ENCODE results near the gene RBM11. TPM values are rescaled to one million over a fixed set of nuclear protein-coding genes. Genes with fewer than 3 reads are reported as not detected.
A peak's percentile ranks its signal among the peaks of the same experiment; 100 is the strongest.
"Not testable (repeated sequence)": the region's sequence is repeated elsewhere in the genome, so short reads cannot be mapped to it uniquely, and the experiment has no call there.

The RBM11 gene, protein sequence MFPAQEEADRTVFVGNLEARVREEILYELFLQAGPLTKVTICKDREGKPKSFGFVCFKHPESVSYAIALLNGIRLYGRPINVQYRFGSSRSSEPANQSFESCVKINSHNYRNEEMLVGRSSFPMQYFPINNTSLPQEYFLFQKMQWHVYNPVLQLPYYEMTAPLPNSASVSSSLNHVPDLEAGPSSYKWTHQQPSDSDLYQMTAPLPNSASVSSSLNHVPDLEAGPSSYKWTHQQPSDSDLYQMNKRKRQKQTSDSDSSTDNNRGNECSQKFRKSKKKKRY
- total RNA-seq (2014; rRNA removed; shearing (Covaris generic)) = not detected in 2 replicates

DNA sequence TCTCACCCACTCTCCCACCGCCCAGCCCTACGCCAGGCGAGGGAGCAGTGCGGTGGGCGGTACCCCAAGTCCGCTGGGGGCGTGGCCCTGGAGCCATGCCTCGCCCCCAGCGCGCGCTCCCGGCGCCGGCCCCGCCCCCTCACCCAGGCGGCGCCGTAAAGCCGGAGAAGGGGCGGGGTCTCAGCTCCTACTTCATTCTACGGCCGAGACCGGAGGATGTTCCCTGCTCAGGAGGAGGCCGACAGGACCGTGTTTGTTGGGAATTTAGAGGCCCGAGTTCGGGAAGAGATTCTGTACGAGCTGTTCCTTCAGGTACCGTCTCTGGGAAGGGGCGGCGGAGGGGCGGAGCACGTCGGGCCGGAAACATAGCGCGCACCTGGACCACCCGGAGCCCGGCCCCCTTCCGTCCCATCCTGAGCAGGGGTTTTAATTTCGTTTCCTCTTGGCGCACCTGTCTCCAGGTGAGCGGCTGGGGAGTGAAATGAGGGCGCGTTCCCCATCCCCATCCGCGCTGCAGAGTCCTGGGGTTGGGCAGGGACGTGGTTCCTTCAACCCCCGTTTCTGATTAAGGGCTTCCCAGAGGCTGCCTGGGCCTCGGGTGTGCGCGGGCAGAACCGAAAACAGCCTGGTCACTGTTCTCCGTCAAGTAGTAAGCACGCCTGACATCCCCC is at the start of gene RBM11:
Gene RBM11 (plus strand): TSS at position 187 of the 671 bp plus-strand sequence. CDS start 30 bp downstream, at position 217.
- no peak for DNase-seq (ENCODE audit: low spot score)

DNA sequence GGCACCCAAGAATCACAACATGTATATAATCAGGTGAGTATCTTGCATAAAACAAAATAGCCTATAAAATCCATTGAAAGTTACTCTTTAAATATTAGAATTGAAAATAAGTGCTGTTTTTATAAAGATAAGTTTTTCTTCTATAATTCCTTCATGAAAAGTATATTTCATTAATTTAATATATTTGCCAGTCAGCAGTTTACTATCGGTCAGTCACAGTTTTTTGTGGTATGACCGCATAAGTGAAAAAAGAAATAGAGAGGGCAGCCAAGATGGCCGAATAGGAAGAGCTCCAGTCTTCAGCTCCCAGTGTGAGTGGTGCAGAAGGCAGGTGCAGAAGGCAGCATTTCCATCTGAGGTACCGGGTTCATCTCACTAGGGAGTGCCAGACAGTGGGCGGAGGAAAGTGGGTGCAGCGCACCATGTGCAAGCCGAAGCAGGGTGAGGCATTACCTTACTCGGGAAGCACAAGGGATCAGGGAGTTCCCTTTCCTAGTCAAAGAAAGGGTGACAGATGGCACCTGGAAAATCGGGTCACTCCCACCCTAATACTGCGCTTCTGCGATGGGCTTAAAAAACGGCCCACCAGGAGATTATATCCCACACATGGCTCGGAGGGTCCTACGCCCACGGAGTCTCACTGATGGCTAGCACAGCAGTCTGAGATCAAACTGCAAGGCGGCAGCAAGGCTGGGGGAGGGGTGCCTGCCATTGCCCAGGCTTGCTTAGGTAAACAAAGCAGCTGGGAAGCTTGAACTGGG is 49.3 kb upstream of the RBM11 start:
- DNase-seq (ENCODE audit: low spot score) = not testable (repeated sequence)

GRCh38 chr21:14206222-14206621 is 9.7 kb upstream of the RBM11 start:
- DNase-seq (ENCODE audit: low spot score) = no peak

DNA sequence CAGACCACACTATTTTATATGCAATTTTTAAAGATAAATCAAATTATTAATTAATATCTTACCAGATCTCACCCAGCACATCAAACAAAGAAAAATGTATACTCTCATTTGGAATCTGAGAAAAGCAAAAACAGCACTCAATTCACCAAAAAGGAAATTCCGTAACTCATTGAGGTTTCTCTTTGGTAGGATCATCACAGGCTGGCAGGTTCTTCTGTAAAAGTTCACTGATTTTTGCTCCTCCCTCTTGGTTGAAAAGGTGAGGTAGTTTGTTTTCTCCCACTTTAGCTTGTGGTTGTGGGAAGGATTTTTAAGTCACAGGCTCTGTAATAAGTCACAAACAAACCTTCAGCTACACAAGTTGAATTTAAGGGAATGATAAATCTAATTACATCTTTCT is 5.2 kb upstream of the RBM11 start, which contains the start of gene LIPI:
Gene LIPI (minus strand): TSS at position 218 of the 400 bp plus-strand sequence. CDS start 110 bp downstream, at position 108.
- DNase-seq (ENCODE audit: low spot score) = no peak

DNA sequence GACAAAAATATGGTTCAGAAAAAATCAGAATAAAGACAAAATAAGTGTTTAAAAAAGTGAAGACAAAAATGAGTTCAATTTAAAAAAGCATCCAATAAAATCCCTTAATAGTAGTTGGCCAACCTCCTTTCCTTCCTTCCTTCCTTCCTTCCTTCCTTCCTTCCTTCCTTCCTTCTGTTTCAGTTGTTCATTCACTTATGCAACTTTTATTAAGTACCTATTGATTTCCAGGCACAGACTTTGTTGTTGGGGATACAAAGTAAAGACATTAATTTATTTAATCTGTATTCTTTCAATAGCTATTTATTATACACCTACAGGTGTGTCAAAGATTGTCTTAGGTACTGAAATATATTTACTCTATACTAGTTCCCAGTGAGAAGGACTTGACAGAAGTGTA is 2.8 kb upstream of the RBM11 start:
- DNase-seq (ENCODE audit: low spot score) = no peak

DNA sequence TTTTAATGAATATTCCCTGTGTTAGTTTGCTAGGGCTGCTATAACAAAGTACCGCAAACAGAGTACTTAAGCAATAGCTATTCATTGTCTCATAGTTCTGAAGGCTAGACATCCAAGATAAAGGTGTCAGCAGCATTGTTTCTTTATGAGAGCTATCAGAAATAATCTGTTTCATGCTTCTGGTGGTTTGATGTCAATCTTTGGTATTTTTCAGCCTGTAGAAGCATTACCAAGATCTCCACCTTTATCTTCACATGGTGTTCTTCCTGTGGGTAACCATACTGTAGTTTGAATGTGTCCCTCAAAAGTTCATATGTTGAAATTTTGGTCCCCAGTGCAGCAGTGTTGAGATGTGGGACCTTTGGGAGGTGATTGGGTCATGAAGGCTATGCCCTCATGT is 7.4 kb downstream of the RBM11 start:
- DNase-seq (ENCODE audit: low spot score) = no peak

DNA sequence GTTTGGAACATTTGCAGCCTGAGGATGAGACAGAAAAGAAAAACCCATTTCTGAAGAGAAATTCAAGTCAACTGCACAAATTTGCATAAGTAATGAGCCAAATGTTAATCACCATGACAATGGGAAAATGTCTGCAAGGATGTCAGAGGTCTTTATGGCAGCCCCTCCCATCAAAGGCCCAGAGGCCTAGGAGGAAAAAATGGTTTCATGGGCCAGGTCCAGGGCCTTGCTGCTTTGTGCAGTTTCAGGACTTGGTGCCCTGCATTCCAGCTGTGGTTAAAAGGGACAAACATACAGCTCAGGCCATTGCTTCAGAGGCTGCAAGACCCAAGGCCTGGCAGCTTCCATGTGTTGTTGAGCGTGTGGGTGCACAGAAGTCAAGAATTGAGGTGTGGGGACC is 13.4 kb downstream of the RBM11 start:
- no peak for DNase-seq (ENCODE audit: low spot score)

DNA sequence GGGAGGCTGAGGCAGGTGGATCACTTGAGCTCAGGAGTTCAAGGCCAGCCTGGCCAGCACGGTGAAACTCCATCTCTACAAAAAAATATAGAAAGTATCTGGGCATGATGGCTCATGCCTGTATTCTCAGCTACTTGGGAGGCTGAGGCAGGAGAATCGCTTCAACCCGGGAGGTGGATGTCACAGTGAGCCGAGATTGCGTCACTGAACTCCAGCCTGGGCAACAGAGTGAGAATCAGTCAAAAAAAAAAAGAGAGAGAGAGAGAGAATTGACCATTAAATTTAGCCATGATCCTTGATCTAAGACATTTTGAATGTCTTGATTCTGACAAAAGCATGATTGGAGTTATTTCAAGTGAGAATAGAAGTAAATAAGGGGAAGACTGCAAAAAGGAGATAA is 19.1 kb downstream of the RBM11 start:
- DNase-seq (ENCODE audit: low spot score) = no peak

- no peak for DNase-seq (ENCODE audit: low spot score)
Observed at GRCh38 chr21:14236180-14236579, 20.2 kb downstream of the RBM11 start.

DNA sequence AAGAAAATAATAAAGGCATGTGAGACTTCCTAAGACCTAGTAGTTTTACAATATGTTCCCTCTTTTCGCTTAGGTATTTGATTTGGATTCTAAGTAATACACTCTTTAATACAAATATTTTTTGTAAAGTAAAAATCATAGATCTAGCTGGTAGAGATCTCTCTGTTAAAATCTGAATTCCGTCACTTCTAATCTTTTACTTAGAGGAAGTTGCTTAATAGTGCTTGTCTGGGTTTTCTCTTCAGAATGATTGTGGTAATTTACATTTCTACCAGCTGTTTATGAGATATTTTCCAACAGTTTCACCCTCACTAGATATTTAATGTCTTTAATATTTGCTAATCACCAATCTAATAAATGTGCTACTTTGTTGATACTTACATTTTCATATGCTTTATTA is 23.3 kb downstream of the RBM11 start:
- DNase-seq (ENCODE audit: low spot score) = no peak

GRCh38 chr21:14241297-14241696 is 25.3 kb downstream of the RBM11 start:
- DNase-seq (ENCODE audit: low spot score) = no peak

DNA sequence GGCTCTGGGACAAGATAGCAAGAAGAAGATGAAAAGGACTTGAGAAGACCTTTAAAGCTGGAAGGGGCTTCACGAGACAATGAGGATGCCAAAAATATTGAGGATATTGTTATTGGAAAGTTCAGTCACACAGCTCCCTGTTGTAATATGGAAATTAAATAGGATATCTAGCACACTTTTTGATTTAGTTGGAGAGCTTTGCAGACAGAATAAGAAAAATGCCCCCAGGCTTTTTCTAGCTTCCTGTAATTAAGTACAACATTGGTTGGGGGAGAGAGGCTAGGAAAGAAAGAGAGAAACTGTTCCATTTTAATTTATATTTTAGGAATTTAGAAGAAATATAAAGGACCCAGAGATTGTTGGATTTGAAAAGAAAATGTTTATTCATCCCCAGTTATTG is 27.5 kb downstream of the RBM11 start:
- DNase-seq (ENCODE audit: low spot score) = no peak

DNA sequence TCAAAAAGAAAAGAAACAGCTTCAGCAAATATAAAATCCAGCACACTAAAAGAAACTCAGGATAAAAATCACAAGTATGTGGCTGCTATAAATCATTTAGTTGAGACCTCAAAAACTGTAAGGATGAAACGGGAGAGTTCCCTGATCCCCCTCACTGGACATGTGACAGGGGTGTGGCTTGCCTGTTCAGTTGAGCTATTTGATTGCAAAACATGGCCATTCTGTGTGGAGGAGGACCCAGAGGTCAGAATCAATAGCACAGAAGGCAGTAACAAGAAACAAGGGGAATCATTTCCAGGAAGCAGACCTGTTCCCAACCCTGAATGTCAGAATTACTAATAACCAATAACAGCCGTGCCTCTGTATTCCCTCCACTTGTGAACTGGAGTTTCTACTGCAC is 27.9 kb downstream of the RBM11 start:
- DNase-seq (ENCODE audit: low spot score) = no peak

DNA sequence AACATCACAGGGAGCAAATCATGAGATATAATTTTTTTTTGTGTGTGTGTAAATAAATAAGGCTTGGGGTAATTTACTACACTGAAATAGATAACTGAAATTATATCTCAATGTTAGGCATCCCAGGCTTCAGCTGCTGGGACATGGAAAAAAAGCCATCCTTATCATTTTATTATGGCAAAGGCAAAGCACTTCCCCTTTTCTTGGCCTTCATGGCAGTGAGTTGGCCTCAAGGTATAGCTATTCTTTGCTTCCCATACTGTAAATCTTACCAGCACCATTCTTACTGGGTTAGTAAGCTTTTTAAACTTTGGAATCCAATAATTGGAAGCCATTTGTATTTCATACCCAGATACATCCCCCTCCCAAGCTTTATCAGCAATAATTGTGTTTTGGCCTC is 29.0 kb downstream of the RBM11 start:
- DNase-seq (ENCODE audit: low spot score) = no peak

DNA sequence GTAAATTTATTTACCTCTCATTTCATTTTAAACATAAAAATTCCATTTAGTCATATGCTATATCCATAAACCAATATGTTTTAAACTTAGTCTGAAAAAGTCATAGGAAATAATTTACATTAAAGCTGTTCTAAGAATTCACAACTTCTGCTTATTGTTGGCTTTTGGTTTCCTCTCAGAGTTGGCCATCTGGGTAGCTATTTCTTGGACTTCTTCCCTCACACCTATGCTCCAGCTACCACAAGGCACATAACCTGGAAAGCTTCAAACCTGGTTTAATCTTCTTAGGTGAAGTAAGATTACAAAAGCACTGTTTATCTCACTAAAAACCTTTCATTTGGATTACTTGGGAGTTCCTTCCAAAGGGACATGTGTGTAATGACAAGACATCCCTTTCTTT is 29.8 kb downstream of the RBM11 start:
- DNase-seq (ENCODE audit: low spot score) = no peak

DNA sequence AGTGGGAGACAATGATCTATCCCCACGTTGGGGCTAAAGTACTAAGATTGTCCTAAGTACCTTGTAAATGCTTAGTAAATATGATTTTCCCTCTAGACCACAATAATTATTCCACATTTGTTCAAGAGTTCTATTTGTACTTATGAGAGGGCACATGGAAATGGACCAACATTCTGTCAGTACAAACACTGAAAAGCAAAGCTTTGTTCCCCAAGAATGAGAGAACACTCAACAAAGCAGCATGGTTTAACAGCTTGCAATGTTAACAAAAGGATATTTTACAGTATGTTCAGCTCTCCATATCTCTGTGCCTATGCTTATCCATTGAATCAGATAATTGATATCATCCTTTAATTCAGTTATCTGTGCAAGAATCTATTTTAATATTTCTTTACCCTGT is 35.4 kb downstream of the RBM11 start:
- no peak for DNase-seq (ENCODE audit: low spot score)

DNA sequence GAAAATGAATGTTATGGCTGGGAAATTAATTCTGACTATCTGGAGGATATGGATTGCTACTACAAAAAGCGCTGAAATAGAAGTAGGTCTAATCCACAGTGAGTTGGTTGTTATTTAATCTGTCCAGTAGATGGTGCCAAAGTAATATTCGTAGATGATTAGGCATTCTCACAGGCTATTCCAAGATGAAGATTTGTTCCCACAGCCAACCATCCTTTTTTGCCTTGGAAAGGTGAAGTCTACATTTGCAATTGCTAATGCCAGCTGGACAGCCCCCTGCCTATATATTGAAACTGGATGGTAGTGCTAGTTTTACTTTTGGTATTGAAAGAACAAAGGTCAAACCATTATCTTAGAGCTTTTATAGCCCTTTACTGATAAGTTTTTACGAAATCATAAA is 43.8 kb downstream of the RBM11 start:
- peak; percentile 70 for DNase-seq (ENCODE audit: low spot score)

DNA sequence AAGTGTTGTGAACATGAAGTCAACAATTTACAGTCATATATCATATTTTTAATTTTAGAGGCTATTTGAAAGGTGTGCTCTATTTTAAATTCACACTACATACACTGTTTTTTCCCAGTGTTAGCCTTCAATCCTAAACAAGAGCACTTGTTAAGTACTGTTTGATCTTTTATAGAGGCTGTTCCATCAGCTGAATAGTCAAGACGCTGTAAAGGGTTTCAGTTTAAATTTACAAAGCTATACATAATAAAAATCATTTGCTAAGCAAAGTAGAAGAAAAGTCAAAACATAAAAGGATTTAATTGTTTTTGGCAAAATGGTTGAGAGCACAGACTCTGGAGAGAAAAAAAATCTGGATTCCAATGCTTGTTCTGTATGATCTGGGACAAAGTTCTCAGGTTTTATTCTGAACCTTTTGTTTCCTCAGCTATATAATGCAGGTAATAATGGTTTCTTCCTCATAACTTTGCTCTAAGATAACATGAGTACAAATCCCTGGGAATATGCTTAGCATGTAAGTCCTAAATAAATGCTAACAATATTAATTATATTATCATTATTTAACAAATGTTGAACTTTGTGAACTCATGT is 44.3 kb downstream of the RBM11 start:
- DNase-seq (ENCODE audit: low spot score) = no peak

DNA sequence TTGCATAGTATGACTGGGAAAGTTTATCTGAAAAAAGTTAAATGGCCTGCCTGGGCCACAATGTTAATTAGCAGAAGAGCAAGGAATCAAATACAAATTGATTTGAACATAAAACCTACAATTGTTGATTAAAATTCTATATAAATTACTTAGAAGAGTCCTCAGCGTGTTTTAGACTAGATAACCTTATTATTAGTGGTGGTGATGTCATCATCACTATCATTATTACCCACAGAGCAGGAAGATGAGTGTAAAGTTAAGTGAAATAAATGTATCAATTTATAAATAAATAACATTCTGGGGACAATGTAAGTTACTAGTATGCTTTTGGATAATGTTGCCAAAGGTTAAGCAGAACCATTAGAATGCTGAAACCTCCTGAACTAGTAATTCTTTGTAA is 46.1 kb downstream of the RBM11 start:
- DNase-seq (ENCODE audit: low spot score) = no peak

- DNase-seq (ENCODE audit: low spot score) = no peak
Observed at GRCh38 chr21:14263879-14264278, 47.9 kb downstream of the RBM11 start.

GRCh38 chr21:14265023-14265422 is 49.1 kb downstream of the RBM11 start:
- DNase-seq (ENCODE audit: low spot score) = no peak

- no peak for DNase-seq (ENCODE audit: low spot score)
Observed at GRCh38 chr21:14267076-14267475, 51.1 kb downstream of the RBM11 start.
